GM18951 (cell line): ENCODE data around the gene ZNF622.
"Not testable (repeated sequence)": the region's sequence is repeated elsewhere in the genome, so short reads cannot be mapped to it uniquely, and the experiment has no call there.

Source experiments
- POLR2A ChIP-seq: IDR thresholded peaks from 4 replicates; pipeline ENCODE4 v1.6.1; 2011; ENCODE audit warnings: mild to moderate bottlenecking; ENCODE audit not compliant: insufficient read length, insufficient read depth; ENCODE audit errors: extremely low read depth
- in situ Hi-C: fragments of 300-500 bp; cut with MboI; formaldehyde crosslinking; loops from one replicate; pipeline ENCODE4 v1.12.0; 2022; ENCODE audit warnings: low sequenced_read_pairs, mixed read lengths, inconsistent platforms; ENCODE audit not compliant: unreplicated experiment

ZNF622 gene

GRCh38 chr5:16489322-16489791 is 23.8 kb upstream of the ZNF622 start:
- TF ChIP-seq POLR2A = no peak
- in situ Hi-C loops = no loop called here

GRCh38 chr5:16487456-16487855 is 21.9 kb upstream of the ZNF622 start:
- TF ChIP-seq POLR2A = no peak
- in situ Hi-C loops = no loop called here

- in situ Hi-C loops = no loop called here
- TF ChIP-seq POLR2A = no peak
Measured at GRCh38 chr5:16486711-16487111, 21.1 kb upstream of the ZNF622 start.

- no peak for TF ChIP-seq POLR2A
- in situ Hi-C loops = no loop called here
Measured at GRCh38 chr5:16485656-16486055, 20.1 kb upstream of the ZNF622 start.

- in situ Hi-C loops = no loop called here
- TF ChIP-seq POLR2A = no peak
Measured at GRCh38 chr5:16484081-16484480, 18.5 kb upstream of the ZNF622 start.

GRCh38 chr5:16483361-16483760 is 17.8 kb upstream of the ZNF622 start:
- no peak for TF ChIP-seq POLR2A
- in situ Hi-C loops = no loop called here

GRCh38 chr5:16482891-16483290 is 17.3 kb upstream of the ZNF622 start:
- in situ Hi-C loops = no loop called here
- no peak for TF ChIP-seq POLR2A

GRCh38 chr5:16480821-16481538 is 15.4 kb upstream of the ZNF622 start:
- TF ChIP-seq POLR2A = no peak
- in situ Hi-C loops = no loop called here

GRCh38 chr5:16480144-16480543 is 14.5 kb upstream of the ZNF622 start:
- in situ Hi-C loops = no loop called here
- TF ChIP-seq POLR2A = no peak

GRCh38 chr5:16477541-16477940 is 11.9 kb upstream of the ZNF622 start:
- in situ Hi-C loops = no loop called here
- no peak for TF ChIP-seq POLR2A

GRCh38 chr5:16476417-16476816 is 10.8 kb upstream of the ZNF622 start:
- in situ Hi-C loops = not testable (repeated sequence)

- in situ Hi-C loops = loop anchor here (25.0 kb wide), 1 partner anchor 309 kb away; no protein-coding TSS in a partner anchor
- no peak for TF ChIP-seq POLR2A
Measured at GRCh38 chr5:16471387-16471786, 5.8 kb upstream of the ZNF622 start.

- peak; percentile 20 for TF ChIP-seq POLR2A
- in situ Hi-C loops = loop anchor here (25.0 kb wide), 1 partner anchor 305 kb away; no protein-coding TSS in a partner anchor
Measured at GRCh38 chr5:16467363-16468219, 2.0 kb upstream of the ZNF622 start.

GRCh38 chr5:16464664-16465543 is 696 bp downstream of the ZNF622 start:
- in situ Hi-C loops = loop anchor here (25.0 kb wide), 1 partner anchor 303 kb away; no protein-coding TSS in a partner anchor
- TF ChIP-seq POLR2A = no peak
